Anterior cingulate cortex (tissue), 58 donors: ENCODE measurements around the gene SYT14.
"Not testable (repeated sequence)": the region's sequence is repeated elsewhere in the genome, so short reads cannot be mapped to it uniquely, and the experiment has no call there.

Experiments used
- DNase-seq, 58 donors: peaks; one replicate each; lab custom pipeline; 2025; lab: John Stamatoyannopoulos, UW

SYT14 gene

GRCh38 chr1:209931141-209931540, 6.9 kb upstream of the SYT14 start:
- no peak for DNase-seq

DNA sequence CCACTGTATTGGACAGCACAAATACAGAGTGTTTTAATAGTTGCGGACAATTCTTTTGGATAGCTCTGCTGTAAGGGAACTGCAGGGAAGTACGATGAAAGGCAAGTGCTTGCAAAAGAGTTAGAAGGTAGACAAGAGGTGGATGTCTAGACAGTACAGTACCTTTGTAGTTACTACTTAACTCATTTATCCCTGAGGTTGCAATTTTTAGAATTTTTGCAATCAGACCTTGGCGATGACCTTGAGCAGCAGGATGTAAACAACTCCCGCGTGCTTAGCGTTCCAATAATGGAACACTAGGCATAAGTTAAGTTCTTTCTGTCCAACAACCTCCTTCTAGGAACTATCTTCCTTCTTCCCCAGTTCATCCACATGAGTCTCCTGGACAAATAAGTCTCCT, 1.9 kb upstream of the SYT14 start:
- DNase-seq = no peak

- DNase-seq = no peak
Measured at GRCh38 chr1:209945377-209945776, 7.4 kb downstream of the SYT14 start.

DNA sequence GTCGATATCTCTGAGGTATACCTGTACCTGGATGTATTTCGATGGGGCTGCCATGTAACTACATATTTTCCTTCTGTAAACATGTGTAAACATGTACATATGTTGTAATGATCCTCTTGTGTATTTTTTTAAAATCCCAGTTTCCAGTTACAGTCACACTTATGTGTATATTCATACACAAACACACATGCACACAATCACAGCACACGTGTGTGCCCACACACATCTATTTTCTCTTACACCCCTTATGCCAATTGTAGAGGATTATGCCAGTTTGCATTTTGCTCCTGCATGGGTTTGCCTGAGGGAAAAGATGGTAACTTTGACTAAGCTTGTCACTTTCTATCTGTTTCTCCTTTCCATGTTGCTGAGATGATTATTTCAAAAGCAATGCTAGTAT, 10.1 kb downstream of the SYT14 start:
- DNase-seq = no peak

DNA sequence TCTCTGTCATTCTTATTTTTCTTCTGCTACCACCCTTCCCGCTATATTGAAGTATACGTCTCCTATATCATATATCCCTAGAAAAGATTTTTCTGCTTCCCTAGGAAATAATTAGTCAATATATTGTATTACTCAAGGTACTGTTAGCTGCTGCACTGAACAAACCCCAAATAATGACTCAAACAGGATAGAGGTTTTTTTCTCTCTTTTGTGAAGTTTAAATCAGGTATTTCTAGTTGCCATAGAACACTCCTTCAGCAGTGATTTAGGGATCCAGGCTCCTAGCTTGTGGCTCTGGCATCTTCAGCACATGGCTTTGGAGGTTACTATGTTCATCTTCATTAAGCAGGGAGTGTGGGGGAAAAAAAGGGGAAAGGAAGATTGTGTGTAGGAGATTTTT, 18.1 kb downstream of the SYT14 start:
- DNase-seq = no peak

- DNase-seq = no peak
Measured at GRCh38 chr1:209959623-209960022, 21.6 kb downstream of the SYT14 start.

GRCh38 chr1:209960926-209961325, 22.9 kb downstream of the SYT14 start:
- DNase-seq = no peak

GRCh38 chr1:209962388-209962787, 24.4 kb downstream of the SYT14 start:
- DNase-seq = no peak

DNA sequence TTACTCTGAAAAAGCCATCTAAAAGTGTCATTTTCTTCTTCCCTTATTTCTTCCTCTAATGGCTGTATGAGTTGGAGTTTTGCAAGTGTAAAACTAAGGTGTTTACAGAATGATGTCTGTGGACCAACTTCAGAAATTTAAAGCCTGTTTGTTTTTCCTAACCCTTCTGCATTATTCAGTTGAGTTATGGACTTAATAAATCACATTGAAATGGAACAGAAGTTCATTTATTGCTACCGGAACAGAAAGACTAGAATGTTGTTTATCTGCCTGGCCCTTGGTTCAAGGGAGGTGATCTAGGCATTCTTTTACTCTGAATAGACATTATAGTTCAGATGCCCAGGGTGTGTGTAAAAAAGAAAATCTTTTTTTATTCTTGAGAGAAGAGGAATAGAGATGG, 24.8 kb downstream of the SYT14 start:
- DNase-seq = no peak

GRCh38 chr1:209965996-209966395, 28.0 kb downstream of the SYT14 start:
- DNase-seq = no peak

GRCh38 chr1:209978721-209979120, 40.7 kb downstream of the SYT14 start:
- not testable (repeated sequence) for DNase-seq

DNA sequence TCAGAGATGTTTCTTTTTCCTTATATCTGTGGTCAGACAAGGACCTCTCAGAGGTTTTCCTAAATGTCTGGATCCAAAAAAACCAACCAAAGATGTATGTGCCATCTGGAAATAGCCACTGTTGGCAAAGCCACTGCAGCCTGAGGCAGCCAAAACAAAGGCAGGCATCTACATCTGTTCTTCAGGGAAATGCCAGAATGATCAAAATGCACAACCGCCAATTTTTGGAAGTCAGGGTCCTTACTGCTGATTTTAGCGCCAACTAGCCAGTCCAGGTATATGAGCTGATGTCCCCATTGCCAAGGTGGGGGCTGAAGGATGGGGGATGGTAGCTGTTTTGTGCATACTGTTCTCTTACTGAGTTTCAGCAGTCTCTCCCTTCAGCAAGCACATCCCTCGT, 45.9 kb downstream of the SYT14 start:
- peak in 3 of 58 donors; percentile 1 to 9 (median 2) for DNase-seq

DNA sequence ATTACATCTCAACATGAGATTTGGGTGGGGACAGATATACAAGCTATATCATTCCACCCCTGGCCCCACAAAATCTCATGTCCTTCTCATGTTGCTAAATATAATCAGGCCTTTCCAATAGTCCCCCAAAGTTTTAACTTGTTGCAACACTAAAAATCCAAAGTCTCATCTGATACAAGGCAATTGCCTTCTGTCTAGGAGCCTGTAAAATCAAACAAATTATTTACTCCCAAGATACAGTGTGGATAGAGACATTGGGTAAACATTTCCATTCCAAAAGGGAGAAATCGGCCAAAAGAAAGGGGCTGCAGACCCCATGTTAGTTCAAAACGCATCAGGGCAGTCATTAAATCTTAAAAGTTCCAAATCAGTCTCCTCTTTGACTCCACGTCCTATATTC, 47.0 kb downstream of the SYT14 start:
- DNase-seq = no peak

DNA sequence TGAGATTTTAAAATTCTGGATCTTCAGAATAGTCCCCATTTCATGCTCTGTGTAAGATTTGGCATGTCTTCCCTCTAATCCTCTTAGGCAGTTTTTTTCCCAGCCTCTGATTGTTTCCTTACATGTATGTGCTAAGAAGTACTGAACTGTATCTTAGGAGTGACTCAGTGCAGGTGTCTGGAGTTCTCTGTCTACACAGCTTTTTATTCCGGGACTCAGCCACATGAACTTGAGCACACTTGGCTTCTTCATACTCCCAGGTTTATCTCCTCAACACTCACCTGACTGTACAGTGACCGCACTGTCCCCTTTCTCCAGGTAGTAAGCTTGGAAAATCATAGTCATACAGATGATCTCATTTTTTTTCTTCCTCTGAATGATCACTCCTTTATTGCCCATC, 50.7 kb downstream of the SYT14 start:
- DNase-seq = no peak

- no peak for DNase-seq
Measured at GRCh38 chr1:209989525-209989924, 51.5 kb downstream of the SYT14 start.

- DNase-seq = peak in 5 of 58 donors; percentile 4 to 17 (median 11)
Measured at GRCh38 chr1:209993061-209993830, 55.2 kb downstream of the SYT14 start.

DNA sequence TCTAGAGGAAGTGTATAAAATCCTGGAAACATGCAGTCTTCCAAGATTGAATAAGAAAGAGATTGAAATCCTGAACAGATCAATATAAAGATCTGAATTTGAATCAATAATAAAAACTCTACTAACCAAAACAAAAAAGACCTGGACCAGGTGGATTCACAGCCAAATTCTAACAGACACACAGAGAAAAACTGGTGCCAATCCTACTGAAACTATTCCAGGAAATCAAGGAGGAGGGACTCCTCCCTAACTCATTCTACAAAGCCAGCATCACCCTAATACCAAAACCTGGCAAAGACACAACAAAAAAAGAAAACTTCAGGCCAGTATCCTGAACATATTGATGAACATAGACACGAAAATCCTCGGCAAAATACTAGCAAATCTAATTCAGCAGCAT, 58.3 kb downstream of the SYT14 start:
- no peak for DNase-seq

DNA sequence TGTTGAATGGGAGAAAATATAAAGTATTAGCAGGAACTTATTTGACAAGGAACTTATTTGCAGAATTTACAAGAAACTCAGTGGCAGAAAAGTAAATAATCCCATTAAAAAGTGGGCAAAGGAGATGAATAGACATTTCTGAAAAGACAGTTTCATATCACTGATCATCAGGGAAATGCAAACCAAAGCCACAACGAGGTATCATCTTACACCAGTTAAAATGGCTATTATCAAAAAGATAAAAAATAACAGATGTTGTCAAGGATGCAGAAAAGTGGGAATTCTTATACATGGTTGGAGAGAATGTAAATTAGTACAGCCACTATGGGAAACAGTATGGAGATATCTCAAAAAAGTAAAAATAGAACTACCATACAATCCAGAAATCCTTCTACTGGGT, 61.0 kb downstream of the SYT14 start:
- no peak for DNase-seq

DNA sequence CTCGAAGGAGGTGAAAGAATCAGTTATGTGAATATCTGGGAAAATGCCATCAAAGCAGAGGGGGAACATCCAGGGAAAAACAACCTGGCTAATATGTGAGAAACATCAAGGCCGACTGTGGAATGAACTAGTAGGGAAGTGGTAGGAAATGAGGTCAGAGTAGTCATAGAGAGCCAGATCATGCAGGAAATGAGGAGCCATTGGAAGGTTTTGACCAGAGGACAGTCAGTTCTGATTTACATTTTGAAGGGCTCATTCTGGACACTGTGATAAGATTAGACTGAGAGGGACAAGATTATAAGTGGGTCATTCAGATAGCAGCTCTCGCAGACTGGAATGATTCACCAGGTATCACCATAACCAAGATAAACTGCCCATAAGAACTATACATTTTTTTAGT, 63.7 kb downstream of the SYT14 start:
- no peak for DNase-seq

DNA sequence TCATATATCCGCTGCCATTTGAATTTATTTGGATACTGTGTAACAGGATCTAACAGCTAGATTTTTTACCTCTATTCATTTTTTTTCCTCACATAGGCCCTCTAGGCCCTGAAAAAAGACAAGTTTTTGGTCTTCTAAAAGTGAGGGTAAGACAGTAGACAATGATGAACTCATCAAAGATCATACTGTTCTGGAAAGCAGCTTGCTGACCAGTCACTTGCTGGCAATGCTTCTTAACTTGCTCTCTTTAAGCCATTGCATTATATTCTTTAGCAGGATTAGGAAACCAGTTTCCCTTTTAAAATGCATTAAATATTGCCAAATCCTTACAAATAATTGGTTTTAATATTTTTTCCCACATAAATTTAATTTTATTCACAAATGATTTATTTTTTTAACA, 65.5 kb downstream of the SYT14 start:
- no peak for DNase-seq

DNA sequence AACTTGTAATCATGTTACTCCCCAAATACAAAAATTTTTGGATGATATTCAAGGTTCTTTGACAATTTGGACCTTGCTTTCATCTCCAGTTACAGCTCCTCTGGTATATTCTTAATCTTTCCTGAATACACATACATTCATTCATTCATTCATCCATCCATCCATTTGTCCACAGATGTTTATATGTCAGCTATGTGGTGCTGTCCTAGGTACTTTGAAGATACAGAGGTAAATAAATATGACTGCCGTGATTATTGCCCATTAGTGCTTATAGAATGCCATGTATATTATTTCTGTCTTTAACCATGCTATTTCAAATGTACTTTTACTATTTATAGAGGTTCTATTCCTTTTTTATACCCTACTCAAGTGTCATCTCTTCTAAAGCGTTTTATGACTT, 72.1 kb downstream of the SYT14 start:
- no peak for DNase-seq

GRCh38 chr1:210021145-210021860, 83.3 kb downstream of the SYT14 start:
- DNase-seq = no peak
